NCI-H2081 treated with DMSO at 0.1 percent for 48 hours (cell line): ENCODE results near the gene TRIM47.
"Not testable (repeated sequence)": the region's sequence is repeated elsewhere in the genome, so short reads cannot be mapped to it uniquely, and the experiment has no call there.

Source experiments
- DNase-seq: peaks from one replicate; lab custom pipeline; 2025; lab: John Stamatoyannopoulos, UW

Gene TRIM47

DNA sequence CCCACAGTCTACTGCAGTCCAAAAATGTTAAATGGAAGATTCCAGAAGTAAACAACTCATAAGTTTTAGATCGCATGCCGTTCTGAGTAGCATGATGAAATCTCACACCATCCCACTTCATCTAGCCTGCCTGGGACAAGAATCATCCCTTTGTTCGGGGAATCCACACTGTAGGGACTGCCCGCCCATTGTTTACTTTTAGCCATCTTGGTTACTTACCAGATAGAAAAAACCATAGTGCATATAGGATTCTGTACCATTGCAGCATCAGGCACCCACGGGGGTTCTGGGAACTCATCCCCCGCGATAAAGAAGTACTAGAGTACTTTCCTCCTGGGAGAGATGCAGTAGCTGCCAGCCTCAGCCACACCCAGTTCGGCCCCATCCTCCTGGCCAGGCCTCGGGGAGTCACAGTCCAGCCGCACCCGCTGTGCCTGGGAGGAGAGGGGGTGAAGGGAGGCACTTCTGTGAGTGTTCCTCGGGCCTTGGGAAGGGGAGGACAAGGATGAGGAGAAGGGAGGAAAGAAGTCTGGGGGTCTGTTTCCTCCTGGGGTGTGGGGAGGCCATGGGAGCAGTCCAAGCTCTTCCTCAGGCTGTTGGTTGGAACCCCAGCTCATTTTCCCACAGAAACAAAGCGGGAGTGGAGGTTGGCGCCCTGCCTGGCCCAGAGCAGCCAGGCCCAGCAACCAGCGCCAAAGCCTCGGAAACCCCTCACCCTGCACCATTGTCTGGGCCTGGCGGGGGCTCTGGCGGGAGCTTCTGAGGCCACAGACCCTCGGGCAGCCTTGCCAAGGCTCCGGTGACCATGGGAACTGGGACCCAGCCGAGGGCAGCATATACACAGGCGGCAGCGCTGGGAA lies 8.9 kb downstream of the TRIM47 start:
- DNase-seq, result no peak

DNA sequence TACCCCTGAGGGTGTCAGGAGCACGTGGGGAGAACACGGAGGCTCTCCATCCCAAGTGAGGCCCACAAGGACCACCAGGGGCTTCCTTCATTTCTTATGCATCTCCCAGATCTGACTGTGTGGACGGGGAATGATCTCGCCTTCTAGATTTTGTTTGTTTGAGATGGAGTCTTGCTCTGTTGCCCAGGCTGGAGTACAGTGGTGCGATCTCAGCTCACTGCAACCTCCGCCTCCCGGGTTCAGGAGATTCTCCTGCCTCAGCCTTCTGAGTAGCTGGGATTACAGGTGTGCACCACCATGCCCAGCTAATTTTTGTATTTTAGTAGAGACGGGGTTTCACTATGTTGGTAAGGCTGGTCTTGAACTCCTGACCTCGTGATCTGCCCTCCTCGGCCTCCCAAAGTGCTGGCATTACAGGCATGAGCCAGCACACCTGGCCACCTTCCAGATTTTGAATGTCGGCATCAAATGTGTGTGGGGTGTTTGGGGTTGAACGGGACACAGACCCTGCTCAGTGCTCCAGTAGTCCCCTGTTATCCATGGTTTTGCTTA lies 9.6 kb downstream of the TRIM47 start:
- not testable (repeated sequence) for DNase-seq

DNA sequence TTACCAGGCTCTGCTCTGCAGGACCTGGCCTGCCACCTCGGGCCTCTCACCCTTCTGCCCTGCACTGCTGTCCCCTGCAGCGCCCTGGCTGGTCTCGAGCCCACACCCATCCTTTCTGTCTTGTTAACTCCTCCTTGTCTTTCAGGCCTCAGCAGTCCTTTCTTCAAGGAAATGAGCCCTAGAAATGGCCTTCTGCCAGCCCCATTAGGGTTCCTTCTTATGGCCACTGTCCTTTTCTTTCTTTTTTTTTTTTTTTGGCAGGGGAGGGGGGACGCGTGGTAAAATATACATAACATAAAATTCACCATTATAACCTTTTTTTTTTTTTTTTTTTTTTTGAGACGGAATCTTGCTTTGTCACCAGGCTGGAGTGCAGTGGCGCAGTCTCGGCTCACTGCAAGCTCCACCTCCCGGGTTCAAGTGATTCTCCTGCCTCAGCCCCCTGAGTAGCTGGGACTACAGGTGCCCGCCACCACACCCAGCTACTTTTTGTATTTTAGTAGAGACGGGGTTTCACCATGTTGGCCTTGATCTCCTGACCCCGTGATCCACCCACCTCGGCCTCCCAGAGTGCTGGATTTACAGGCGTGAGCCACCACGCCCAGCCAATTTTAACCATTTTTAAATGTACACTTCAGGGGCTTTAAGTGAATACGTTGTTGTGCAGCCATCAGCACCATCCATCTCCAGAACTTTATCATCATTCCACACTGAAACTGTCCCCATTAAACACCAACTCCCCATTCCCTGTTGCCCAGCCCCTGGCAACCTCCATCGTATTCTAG lies 12.8 kb downstream of the TRIM47 start:
- DNase-seq, result not testable (repeated sequence)

DNA sequence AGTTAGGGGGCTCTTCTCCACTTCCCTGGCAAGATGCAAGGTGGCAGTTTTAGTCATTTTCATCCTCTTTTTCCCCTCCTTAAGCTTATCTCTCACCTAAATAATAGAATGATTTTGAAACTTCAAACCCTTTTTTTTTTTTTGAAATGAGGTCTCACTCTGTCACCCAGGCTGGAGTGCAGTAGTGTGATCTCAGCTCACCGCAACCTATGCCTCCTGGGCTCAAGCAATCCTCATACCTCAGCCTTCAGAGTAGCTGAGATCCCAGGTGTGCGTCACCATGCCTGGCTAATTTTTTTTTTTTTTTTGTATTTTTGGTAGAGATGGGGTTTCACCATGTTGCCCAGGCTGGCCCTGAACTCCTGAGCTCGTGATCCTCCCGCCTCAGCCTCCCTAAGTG lies 13.5 kb downstream of the TRIM47 start:
- DNase-seq, result not testable (repeated sequence)

DNA sequence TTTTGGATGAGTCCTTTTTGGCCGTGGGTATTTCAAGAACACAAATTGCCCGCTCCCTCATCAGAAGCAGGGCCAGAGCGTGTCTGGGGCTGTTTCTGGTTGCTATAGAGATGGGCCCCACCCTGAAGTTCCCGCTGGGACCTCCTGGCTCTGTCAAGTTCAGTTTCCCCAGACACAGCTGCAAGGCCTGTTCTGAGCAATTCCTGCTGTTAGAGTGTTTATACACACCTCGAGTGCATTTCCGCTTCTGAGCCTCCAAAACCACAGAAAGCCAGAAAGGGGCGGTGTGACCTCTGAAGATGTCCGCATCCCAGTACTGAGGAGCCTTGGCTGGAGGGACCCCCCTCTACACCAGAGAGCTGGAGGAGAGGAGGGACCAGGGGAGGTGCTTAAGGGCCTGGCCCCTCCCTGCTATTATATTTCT lies 13.9 kb downstream of the TRIM47 start:
- no peak for DNase-seq

DNA sequence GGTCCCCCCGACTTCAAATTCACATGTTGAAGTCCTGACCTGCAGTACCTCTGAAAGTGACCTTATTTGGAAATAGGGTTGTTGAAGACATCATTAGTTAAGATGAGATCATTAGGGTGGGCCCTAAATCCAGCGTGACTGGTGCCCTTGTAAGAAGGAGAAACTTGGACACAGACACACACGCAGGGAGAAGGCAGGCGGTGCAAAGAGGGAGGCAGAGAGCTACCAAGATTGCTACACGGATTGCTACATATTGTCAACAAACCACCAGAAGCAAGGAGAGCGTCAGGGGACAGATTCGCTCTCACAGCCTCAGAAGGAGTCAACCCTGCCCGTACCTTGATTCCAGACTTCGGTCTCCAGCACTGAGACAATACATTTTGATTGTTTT lies 16.5 kb downstream of the TRIM47 start:
- no peak for DNase-seq

DNA sequence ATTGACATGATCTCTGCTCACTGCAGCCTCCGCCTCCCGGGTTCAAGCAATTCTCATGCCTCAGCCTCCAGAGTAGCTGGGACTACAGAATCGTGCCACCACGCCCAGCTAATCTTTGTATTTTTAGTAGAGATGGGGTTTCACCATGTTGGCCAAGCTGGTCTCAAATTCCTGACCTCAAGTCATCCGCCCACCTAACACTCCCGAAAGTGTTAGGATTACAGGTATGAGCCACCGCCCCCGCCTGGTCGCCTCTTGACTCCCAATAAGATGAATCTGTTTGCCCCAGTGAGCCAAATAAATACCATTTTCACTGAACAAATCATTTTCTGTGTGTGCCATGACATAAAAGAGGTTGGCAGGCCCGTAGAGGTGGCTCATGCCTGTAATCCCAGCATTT lies 19.0 kb downstream of the TRIM47 start:
- DNase-seq, result not testable (repeated sequence)

DNA sequence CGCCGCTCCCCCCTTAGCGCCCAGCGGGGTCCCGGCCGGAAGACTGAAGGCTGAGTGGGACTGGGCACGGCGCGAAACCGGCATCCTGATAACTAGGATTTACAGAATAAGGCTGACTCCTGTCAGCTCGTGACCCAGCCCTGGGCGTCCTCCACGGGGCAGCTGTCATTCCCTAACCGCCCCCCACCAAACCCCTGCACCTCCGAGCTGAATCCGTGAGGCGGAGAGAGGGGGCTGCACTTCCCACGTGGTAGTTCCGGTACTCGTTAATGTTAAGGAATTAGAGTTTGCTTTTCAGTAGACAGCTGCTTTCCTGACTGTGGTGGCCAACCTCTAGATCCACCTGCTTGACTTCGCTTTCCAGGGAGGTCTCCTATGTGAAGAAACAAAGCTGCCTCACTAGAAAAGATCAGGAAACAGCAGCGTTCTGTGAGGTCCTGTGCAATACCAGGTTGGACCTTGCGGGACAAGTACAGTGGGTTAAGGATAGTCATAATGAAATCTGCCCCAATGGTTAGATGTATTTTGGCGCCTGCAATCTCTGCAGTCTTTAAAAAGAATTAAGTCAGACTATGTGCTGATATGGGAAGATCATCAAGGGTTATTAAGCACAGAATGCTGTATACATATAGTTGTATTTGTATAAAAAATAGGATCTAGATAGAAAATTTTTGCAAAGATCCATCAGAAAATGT lies 22.2 kb downstream of the TRIM47 start:
- no peak for DNase-seq

DNA sequence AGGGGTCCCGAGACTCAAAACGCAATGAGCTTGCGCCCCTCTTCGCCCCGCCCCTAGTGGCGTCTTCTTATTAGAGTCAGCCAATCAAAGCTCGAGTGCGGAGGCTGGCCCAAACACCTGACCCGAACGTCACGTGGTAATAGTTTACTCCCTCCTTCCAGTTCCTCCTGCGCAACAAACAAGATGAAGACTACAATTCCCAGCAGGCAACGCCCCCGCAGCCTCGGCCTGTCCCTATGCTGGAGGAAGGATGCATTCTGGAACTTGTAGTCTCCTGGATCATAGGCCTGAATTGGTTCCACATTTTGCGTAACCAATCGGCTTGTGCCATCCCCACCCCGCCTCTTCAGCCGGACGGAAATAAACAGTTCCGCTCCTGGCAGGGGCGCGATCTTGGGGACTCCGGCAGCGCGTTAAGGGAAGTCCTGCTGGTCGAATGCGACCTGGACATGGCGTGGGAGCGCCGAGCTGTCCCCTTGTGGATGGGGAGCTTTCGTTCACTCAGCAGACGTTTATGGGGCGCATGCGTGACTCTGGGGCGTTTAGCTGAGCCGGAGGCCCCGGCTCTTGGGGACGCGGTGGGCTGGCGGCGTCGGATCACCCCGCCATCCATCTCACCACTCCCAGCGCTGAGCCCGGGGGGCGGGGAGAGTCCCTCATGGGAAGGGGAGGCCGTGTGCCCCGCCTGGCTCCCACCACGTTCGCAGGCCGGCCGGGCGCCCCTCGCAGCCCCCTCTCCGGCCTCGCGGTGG lies 22.9 kb downstream of the TRIM47 start, which contains the start of gene WBP2:
TSS of gene WBP2 (minus strand) at position 26 of the 752 bp plus-strand sequence. CDS start 38 bp downstream, outside the sequence.
- DNase-seq, result peak; percentile 100

DNA sequence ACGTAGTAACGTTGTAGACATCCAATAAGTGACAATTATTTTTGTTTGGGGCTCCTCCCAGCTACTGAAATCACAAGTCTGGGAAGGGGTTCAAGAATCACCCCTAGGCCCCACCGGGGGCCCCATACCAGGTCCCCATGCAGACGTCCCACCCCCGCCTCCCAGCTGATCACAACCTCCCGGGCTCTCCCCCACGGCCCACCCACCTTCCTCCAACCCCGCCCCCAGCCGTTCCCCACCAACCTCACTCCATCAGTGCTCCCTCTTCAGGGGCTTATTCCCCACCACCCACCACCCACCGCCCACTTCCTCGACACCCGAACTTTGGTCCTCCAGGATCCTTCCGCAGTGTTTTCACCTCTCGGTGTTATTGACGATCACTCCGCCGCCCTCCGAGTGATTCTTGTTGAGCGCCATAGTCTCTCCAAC lies 23.5 kb downstream of the TRIM47 start:
- no peak for DNase-seq

DNA sequence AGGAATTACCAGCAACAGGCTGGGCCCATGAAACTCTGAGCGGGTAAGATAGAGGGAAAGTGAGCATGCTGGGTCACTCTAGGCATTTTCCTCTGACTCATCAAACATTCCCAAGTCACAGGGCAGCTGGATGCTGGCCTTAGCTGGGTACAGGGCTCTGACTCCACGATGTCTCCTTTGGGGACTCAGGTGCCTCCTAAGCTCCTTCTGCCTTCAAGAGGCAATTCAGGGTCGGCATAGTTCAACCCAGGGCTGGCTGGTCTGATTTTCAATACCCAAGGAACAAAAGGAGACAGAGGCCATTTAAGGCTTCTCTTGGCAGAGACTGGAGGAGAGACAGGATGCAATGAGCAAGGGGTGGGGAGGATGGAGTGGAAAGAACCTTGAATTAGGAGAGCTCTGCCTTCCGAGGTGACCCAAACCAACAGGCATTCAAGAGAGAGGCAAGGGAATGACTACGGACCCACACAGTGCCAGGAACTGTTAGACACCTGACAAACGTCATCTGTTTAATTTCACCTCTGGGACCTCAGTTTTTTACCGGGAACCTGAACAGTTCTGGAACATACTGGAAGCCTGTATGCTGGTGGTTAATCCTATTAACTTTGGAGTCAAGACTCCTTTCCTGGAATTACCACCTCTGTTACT lies 24.2 kb downstream of the TRIM47 start:
- no peak for DNase-seq

DNA sequence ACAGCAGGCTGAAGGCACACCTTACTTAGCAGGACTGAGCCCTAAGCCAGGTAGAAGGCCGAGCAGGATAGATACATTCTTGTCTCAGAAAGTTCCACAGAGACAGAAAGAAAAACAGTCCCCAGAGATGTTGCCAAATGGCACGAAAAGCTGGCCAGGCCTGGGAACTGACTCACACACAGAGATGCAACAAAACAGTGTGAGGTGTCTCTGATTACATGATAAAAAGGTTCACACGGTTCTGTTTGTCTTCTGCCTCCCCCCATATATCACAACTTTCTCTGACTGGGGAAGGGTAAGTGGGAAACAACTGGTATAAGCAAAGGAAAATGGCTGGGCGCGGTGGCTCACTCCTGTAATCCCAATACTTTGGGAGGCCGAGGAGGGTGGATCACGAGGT lies 24.9 kb downstream of the TRIM47 start:
- DNase-seq, result no peak

DNA sequence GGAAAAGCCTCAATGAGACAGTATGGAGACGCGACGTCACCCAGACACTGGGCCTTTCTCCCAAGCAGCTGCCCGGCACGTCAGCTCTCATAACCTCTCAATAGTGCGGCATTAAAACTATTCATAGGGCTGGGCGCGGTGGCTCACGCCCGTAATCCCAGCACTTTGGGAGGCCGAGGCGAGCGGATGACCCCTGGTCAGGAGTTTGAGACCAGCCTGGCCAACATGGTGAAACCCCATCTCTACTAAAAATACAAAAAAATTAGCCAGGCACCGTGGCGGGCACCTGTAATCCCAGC lies 26.7 kb downstream of the TRIM47 start:
- DNase-seq, result not testable (repeated sequence)

DNA sequence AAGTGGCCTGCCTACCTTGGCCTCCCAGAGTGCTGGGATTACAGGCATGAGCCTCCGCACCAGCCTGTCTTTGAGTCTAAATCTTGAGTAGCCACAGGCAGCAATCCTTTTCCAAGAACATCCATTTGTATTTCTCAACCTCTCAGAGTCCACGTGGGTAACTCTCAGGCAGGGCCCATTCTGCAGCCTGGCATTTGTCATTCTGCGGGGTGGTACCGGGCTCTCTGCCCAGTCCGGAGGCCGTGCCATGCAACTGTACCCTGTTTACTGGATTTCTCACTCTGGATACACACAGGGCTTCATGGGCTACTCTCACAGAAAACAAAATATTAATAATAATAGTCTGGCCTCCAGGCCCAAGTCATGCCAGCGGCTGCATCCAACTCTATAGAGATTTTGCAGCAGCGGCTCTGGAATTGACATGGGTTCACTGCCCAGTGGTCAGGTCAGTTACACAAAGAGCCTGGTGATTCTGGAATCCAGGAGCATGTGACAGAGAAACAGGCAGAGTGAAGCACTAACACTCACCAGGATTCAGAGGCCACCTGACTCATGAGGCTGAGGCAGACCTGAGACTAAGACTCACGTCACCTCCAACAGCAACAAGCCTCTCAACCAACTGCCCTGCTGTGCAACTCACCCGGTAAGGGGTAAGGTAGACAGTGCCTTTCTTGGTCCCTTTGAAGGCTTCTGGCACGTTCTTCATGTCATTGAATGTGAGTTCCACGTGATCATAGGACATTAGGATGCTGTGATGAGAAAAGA lies 27.3 kb downstream of the TRIM47 start:
- no peak for DNase-seq

DNA sequence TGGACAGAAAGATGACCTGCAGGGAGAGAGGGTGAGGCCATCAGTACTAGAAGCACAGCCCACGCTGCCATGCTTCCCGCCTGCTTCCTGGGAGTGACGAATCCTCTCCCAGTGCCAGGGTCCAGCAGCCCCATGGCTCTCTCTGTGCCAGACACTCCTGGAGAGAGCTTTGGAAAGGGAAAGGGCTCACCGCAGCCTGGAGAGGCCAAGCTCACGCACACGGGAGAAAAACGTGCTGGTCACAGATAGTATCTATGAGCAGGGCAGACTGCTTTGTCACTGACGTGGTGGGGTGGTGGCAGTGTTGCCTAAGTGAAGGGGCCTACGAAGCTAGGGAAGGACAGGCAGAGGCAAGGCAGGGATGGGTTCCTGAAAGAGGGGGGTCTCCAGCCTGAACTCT lies 28.7 kb downstream of the TRIM47 start:
- DNase-seq, result no peak

DNA sequence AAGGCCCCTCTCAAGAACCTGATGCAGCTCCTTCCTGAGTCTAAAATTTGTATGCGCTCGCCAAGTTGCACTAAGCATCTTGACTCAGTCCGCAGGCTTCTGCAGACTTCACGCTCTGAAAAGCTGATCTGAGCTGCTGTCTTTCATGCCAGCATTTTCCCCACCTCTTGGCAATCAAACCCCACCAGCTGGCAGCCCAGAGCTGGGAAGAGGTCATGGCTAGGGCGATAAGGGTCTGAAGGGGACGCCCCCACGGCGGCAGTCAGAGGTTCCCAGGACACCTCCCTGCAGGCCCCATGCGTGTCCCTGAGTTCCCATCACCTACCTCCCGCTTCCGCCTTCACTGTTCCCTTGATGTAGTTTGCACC lies 29.1 kb downstream of the TRIM47 start:
- DNase-seq, result no peak

DNA sequence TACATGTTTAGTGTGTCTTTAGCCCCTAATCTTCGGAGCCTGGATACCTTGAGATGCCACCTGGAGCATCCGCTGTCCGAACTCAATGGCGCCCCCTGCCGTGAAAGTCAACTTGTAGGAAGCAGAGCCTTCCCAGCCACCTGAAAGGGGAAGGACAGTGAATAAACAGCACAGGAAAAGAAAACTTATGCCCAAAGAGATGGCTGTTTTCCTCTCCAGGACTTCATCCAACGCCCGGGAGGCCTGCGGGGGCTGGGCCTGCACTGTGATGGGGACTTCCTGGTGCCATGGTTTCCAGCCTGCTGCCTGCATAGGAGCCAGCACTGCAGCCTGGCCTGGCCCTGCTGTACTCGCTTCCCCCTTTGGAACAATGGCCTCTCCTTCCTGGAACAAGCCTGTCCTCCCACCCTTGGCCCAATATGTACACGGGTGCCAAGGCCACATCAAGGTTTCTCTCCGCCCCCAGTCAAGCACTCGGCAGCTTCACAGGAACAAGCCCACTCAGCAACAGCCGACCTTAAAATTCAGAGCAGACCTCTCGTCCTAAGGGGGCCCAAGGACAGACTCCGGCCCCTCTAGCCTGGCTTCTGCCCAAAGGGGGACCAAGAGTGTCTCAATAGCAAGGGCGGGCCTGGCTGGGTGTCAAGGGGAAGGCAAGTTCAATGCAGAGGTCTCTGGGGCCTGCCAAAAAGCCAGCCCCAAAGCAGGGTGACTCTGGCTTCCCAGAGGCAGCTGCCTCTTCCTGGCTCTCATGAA lies 29.7 kb downstream of the TRIM47 start:
- DNase-seq, result no peak

DNA sequence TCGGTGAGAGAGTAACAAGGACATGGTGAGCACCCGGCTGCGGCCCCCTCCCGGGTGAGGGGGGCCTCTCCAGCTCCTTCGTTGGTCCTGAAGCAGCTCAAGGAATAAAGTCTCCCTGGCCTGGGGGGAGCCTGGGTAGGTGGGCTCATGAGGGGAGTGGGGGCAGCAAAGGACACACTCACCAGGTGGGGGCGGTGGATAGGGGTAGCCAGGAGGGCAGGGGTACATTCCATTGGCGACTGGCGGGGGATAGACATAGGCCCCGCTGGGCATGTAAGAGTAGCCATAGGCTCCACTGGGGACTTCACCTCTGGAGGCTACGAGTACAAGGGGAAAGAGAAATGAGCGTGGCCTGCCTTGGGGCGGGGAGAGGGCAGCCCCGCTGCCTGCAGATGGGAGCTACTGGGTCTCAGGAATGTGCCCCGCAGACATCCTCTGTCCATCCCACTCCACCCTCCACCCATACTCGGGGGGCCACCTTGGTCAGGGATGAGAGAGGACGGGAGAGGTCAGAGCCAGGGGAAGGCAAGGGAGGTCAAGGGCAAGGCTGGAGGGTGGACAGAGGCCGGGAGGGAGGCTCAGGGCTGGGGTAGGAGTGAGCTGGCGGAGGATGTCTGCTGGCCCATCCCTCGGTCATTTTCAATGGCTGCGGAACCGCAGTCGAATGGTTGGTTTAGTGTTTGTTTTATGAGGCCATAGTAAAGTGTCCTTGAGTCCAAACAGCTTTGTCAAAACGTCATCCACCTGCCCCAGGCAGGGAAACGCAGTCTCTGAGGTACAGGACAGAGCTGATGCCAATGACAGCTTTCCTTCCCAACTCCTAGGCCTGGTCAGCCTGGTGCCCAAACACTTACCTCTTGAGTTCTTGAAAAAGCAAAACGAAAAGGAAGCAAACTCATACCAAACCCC lies 30.5 kb downstream of the TRIM47 start:
- no peak for DNase-seq
